Erythroblast (primary cell): Measurements from ENCODE around the gene OR52E4.

ENCODE experiments used
- GATA1 ChIP-seq: IDR thresholded peaks from 2 replicates; pipeline ENCODE4 v1.6.1; 2011; ENCODE audit warnings: low read depth, mild to moderate bottlenecking, control low read depth, low read length, moderate library complexity
- POLR2A ChIP-seq: IDR thresholded peaks from 2 replicates; pipeline ENCODE4 v1.6.1; 2011; ENCODE audit warnings: mild to moderate bottlenecking, low read length

- TF ChIP-seq POLR2A (no peak), GATA1 (no peak)
Measured at GRCh38 chr11:5892908-5893307, 12.5 kb downstream of the OR52E4 start, which contains the start of gene OR52E5.
